ENCODE measurements around the gene CCT2. TPM values are rescaled to one million over a fixed set of nuclear protein-coding genes. Genes with fewer than 3 reads are reported as not detected.

CCT2 gene
- 100 to 1,000 TPM in 1 of 4 donors, 10 to 100 TPM in 3; 57.7 to 108 (median 72.7) TPM for total RNA-seq

DNA sequence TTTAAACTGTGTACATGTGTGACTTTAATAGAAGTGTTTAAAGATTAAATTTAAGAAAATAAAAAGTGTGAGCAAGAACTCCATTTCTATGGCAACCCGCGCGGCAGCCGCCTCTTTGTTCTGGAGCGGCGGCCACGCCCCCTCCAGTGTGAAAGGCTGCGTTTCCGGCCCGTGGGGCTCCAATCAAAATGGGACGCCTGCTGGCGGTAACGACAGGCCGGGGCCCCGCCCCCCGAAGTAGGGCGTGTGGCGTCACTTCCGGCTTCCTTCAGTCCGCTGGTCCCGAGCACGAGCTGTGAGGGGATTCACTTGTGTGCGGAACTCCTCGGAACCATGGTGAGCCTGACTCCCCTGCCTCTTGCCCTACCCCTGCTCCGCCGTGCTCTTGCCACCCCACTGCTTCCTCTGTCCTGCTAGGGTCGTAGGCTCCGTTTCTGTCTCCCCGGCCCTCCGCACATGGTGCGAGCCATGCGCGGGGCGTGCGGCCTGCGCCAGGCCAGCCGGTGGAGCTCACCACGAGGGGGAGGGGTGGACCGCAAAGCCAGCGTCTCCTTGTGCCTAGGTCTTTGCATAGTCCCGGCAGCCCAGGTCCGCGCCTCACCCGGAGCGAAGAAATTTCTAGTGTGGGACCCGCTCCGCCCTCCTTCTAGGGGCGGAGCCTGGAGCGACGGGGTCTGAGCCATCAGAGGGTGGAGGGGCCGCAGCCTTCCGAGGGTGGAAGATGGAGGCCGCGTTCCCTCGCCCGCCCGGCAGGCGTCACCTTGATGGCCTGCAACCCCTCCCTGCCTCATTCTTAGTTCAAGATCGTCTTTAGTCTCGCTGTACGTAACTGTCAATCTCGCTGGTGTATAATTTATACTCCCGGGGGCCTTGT lies at the start of gene CCT2:
TSS of gene CCT2 (plus strand) at position 271 of the 874 bp plus-strand sequence. CDS start at position 334, 63 bp downstream.
- WGBS, 2 donors = 1% methylated on average over 54 to 63 of the region's 63 CpGs
- no peaks in the 10 kb centered on the region for H3K9me3 ChIP-seq
- DNase-seq (ENCODE audit: low spot score in 2 of 2) = peak; percentile 94 to 95
- peaks cover 0 to 37% (median 12%) of the 10 kb centered on the region in 3 donors for H3K36me3 ChIP-seq
- H3K27ac ChIP-seq = peak within 1 kb of the TSS; percentile 66 to 91 (median 76)
- H3K4me1 ChIP-seq = peaks cover 0 to 17% (median 6%) of the 10 kb centered on the region in 4 donors
- H3K27me3 ChIP-seq = no peaks in the 10 kb centered on the region
- H3K4me3 ChIP-seq = peak within 1 kb of the TSS; percentile 67 to 86 (median 82)
- TF ChIP-seq POLR2A (IDR thresholded peaks at IDR 0.05) (peak; percentile 12 to 81), EP300 (IDR thresholded peaks at IDR 0.05) (peak; percentile 74 to 92)
- TF ChIP-seq, protein P1, sequence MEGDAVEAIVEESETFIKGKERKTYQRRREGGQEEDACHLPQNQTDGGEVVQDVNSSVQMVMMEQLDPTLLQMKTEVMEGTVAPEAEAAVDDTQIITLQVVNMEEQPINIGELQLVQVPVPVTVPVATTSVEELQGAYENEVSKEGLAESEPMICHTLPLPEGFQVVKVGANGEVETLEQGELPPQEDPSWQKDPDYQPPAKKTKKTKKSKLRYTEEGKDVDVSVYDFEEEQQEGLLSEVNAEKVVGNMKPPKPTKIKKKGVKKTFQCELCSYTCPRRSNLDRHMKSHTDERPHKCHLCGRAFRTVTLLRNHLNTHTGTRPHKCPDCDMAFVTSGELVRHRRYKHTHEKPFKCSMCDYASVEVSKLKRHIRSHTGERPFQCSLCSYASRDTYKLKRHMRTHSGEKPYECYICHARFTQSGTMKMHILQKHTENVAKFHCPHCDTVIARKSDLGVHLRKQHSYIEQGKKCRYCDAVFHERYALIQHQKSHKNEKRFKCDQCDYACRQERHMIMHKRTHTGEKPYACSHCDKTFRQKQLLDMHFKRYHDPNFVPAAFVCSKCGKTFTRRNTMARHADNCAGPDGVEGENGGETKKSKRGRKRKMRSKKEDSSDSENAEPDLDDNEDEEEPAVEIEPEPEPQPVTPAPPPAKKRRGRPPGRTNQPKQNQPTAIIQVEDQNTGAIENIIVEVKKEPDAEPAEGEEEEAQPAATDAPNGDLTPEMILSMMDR (IDR thresholded peaks at IDR 0.05) = peak in 3 of 5 experiments; percentile 19 to 58 (median 27)

DNA sequence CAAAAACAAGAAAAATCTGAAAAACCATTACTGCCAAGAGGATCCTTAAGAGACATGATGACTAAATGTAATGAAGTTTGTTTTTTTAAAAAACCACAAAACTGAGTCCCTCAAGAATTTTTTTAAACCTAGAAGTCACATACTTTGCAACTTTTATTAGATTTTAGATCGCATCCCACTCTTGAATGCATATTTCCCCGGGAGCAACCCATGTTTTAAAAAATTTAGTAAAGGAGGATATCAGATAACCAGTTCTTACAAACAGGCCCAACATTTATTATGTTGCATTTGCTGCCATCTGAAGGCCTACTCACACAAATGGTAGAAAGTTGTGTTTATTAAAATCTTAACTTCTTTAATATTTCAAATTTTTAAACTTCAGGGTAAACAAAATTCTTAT lies 44.3 kb upstream of the CCT2 start:
- peaks cover 0 to 14% (median 0%) of the 10 kb centered on the region in 3 donors for H3K36me3 ChIP-seq
- no peak overlapping the region for H3K4me3 ChIP-seq
- H3K27ac ChIP-seq = no peak overlapping the region
- H3K4me1 ChIP-seq = peaks cover 0 to 19% (median 0%) of the 10 kb centered on the region in 4 donors
- 47 to 54% methylated on average over 2 of the region's 2 CpGs for WGBS, 2 donors
- TF ChIP-seq, protein P1 (IDR thresholded peaks at IDR 0.05) = no peak
- TF ChIP-seq EP300 (IDR thresholded peaks at IDR 0.05) (no peak), POLR2A (IDR thresholded peaks at IDR 0.05) (no peak)
- DNase-seq (ENCODE audit: low spot score in 2 of 2) = no peak
- H3K9me3 ChIP-seq = peaks cover 0 to 7% (median 2%) of the 10 kb centered on the region in 4 donors
- no peaks in the 10 kb centered on the region for H3K27me3 ChIP-seq

DNA sequence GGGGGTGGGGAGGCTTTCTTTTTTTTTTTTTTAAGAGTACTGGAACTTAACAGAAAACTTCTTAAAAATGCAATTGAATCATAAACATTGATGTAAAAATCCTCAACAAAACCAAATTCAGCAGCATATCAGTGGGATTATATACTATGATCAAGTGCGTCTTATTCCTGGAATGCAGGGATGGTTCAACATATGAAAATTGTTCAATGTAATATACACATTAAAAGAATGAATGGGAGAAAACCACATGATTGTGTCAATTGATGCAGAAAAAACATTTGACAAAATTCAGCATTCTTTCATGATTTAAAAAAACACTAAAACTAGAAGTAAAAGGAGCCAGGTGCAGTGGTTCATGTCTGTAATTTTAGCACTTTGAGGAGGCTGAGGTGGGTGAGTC lies 41.2 kb upstream of the CCT2 start:
- H3K27me3 ChIP-seq = no peaks in the 10 kb centered on the region
- no peak for DNase-seq (ENCODE audit: low spot score in 2 of 2)
- H3K36me3 ChIP-seq = peaks cover 0 to 14% (median 0%) of the 10 kb centered on the region in 3 donors
- no peak overlapping the region for H3K27ac ChIP-seq
- H3K9me3 ChIP-seq = peaks cover 0 to 7% (median 2%) of the 10 kb centered on the region in 4 donors
- no peak overlapping the region for H3K4me3 ChIP-seq
- TF ChIP-seq EP300 (IDR thresholded peaks at IDR 0.05) (no peak), POLR2A (IDR thresholded peaks at IDR 0.05) (no peak)
- TF ChIP-seq, protein P1 (IDR thresholded peaks at IDR 0.05) = no peak
- peaks cover 0 to 7% (median 0%) of the 10 kb centered on the region in 4 donors for H3K4me1 ChIP-seq
- 95 to 96% methylated on average over 1 of the region's 1 CpG for WGBS, 2 donors

DNA sequence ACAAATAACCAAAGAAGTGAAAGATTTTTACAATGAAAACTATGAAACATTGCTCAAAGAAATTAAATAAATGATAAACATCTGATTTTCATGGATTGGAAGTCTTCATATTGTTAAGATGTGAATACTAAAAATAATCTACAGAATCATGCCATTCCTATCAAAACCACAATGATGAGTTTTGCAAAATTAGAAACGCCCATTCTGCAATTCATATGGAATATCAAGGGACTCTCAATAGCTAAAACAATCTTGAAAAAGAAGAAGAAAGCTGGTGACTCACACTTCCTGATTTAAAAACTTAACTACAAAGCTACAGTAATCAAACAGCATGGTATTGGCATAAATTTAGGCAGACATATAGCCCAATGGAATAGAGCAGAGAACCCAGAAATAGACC lies 40.2 kb upstream of the CCT2 start:
- Histone ChIP-seq H3K9me3 (peaks cover 0 to 7% (median 2%) of the 10 kb centered on the region in 4 donors), H3K27me3 (no peaks in the 10 kb centered on the region), H3K36me3 (peaks cover 0 to 14% (median 0%) of the 10 kb centered on the region in 3 donors), H3K27ac (no peak overlapping the region), H3K4me1 (peaks cover 0 to 7% (median 0%) of the 10 kb centered on the region in 4 donors), H3K4me3 (no peak overlapping the region)
- DNase-seq (ENCODE audit: low spot score in 2 of 2) = no peak
- WGBS, 2 donors = 90 to 92% methylated on average over 1 of the region's 1 CpG
- TF ChIP-seq POLR2A (IDR thresholded peaks at IDR 0.05) (no peak), EP300 (IDR thresholded peaks at IDR 0.05) (no peak)
- TF ChIP-seq, protein P1 (IDR thresholded peaks at IDR 0.05) = no peak
